ENCODE results near the gene NDRG3. TPM values are rescaled to one million over a fixed set of nuclear protein-coding genes. Genes with fewer than 3 reads are reported as not detected.
A peak's percentile ranks its signal among the peaks of the same experiment; 100 is the strongest.

NDRG3 gene
- total and polyA plus RNA-seq, 8 donors = 5.8 to 91.6 (median 11.9) TPM

DNA sequence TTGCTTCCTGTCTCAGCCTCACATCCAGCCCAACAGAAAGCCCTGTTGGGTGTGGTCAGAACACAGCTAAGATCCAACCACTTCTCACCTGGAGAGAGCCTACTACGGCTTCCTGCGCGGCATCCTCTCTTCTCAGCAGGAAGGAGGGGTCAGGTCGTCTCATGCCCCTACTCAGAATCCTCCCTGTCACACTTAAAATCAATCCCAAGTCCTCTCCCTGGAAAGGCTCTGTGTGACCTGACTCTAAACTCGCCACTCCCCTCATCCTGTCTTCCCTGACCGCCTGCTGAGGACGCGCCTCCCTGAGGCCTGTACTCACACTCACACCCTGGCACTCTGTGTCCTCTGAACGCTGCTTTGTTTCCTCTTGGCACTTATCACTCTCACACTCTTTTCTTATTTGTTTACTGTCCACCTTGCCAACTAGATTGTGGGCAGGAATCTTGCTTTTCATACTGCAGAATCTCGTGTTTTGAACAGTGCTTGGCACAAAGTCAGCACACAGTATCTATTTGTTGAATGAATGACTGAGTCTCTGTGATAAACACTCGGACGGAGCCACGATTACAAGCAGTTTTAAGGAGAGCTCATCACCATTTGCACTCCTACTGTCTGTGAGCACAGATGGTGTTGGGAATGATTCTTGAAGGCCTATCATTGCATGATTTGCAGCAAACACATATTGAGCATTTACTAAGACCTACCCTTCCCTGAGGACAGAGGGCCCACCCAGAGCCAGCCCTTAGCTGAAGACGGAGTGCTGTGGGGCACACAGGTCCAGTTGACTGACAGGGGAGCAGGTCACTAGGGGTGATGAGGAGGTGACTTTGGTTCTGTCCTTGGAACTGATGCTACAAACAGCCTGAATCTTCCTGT, 121.6 kb downstream of the NDRG3 start:
- intact Hi-C loops (cut with DNase I; ENCODE audit: low total_unique reads) = no loop called here
- Histone ChIP-seq H3K4me1 (peaks cover 10 to 15% (median 13%) of the 10 kb centered on the region in 4 donors), H3K27ac (peak overlapping the region in 4 of 5 donors; percentile 46 to 71 (median 49)), H3K36me3 (no peaks in the 10 kb centered on the region), H3K4me3 (peak overlapping the region in 1 of 4 donors; percentile 3), H3K27me3 (no peaks in the 10 kb centered on the region), H3K9me3 (no peaks in the 10 kb centered on the region)
- 24 to 43% (median 33%) methylated on average over 14 of the region's 14 CpGs for WGBS, 5 donors
- no peak for TF ChIP-seq POLR2A (IDR thresholded peaks at IDR 0.05)
- TF ChIP-seq POLR2AphosphoS5 (IDR thresholded peaks at IDR 0.05) = peak in 2 of 3 donors; percentile 47 to 80
- TF ChIP-seq CTCF (IDR thresholded peaks at IDR 0.05) = peak in 3 of 7 experiments; percentile 16 to 22 (median 20)
- no peak for TF ChIP-seq EP300 (IDR thresholded peaks at IDR 0.05)
- peak; percentile 45 to 74 for DNase-seq

DNA sequence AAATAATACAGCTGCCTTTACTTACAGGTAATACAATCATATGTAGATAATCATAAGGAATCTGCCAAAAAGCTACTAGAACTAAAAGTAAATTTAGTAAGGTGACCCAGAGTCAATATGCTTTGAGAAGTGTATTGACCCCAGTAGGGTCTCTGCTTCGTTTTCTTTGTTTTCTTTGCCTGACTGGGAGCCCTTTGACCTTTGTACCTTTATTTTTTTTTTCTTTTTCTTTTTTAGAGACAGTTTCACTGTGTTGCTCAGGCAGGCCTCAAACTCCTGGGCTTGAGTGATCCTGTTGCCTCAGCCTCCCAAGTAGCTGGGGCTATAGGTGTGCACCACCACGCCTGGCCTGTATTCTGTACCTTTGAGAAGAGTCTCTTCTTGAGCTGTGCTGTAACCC, 122.4 kb downstream of the NDRG3 start:
- TF ChIP-seq CTCF (IDR thresholded peaks at IDR 0.05) (no peak), POLR2A (IDR thresholded peaks at IDR 0.05) (no peak), EP300 (IDR thresholded peaks at IDR 0.05) (no peak), POLR2AphosphoS5 (IDR thresholded peaks at IDR 0.05) (no peak)
- peak overlapping the region in 4 of 5 donors; percentile 20 to 71 (median 48) for H3K27ac ChIP-seq
- peaks cover 10 to 15% (median 13%) of the 10 kb centered on the region in 4 donors for H3K4me1 ChIP-seq
- no peak overlapping the region for H3K4me3 ChIP-seq
- H3K36me3 ChIP-seq = no peaks in the 10 kb centered on the region
- DNase-seq = no peak
- intact Hi-C loops (cut with DNase I; ENCODE audit: low total_unique reads) = no loop called here
- WGBS, 5 donors = 63 to 76% (median 70%) methylated on average over 2 of the region's 2 CpGs
- no peaks in the 10 kb centered on the region for H3K9me3 ChIP-seq
- H3K27me3 ChIP-seq = no peaks in the 10 kb centered on the region

DNA sequence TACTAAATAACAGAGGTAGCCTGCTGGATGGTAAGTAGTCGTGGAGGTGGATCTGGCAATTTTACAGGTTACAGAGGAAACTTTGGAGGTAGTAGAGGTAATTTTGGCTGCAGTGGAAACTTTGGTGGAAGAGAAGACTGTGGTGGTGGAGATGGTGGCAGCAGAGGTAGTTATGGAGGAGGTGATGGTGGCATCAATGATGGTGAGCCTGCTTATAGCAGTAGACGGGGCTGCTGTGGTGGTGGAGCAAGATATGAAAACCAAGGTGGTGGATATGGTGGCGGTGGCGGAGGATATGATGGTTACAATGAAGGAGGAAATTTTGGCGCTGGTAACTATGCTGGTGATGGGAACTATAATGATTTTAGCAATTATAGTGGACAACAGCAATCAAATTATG, 125.0 kb downstream of the NDRG3 start:
- Histone ChIP-seq H3K9me3 (no peaks in the 10 kb centered on the region), H3K36me3 (peaks cover 0 to 1% (median 0%) of the 10 kb centered on the region in 4 donors), H3K27ac (no peak overlapping the region), H3K4me3 (no peak overlapping the region), H3K4me1 (peaks cover 10 to 15% (median 13%) of the 10 kb centered on the region in 4 donors), H3K27me3 (no peaks in the 10 kb centered on the region)
- no peak for DNase-seq
- intact Hi-C loops (cut with DNase I; ENCODE audit: low total_unique reads) = no loop called here
- TF ChIP-seq CTCF (IDR thresholded peaks at IDR 0.05) = no peak
- 93 to 98% (median 96%) methylated on average over 5 of the region's 5 CpGs for WGBS, 5 donors

GRCh38 chr20:36614781-36615557, 130.9 kb downstream of the NDRG3 start:
- Histone ChIP-seq H3K36me3 (peaks cover 39 to 61% (median 58%) of the 10 kb centered on the region in 4 donors), H3K27me3 (no peaks in the 10 kb centered on the region), H3K4me3 (no peak overlapping the region), H3K9me3 (no peaks in the 10 kb centered on the region), H3K4me1 (peaks cover 7 to 21% (median 16%) of the 10 kb centered on the region in 4 donors), H3K27ac (no peak overlapping the region)
- no peak for TF ChIP-seq EP300 (IDR thresholded peaks at IDR 0.05)
- no peak for TF ChIP-seq POLR2A (IDR thresholded peaks at IDR 0.05)
- no peak for TF ChIP-seq POLR2AphosphoS5 (IDR thresholded peaks at IDR 0.05)
- no peak for TF ChIP-seq CTCF (IDR thresholded peaks at IDR 0.05)
- intact Hi-C loops (cut with DNase I; ENCODE audit: low total_unique reads) = no loop called here
- 86 to 89% (median 87%) methylated on average over 11 to 14 of the region's 14 CpGs for WGBS, 5 donors
- DNase-seq = no peak
